ENCODE measurements around the gene PCED1A.

PCED1A gene

DNA sequence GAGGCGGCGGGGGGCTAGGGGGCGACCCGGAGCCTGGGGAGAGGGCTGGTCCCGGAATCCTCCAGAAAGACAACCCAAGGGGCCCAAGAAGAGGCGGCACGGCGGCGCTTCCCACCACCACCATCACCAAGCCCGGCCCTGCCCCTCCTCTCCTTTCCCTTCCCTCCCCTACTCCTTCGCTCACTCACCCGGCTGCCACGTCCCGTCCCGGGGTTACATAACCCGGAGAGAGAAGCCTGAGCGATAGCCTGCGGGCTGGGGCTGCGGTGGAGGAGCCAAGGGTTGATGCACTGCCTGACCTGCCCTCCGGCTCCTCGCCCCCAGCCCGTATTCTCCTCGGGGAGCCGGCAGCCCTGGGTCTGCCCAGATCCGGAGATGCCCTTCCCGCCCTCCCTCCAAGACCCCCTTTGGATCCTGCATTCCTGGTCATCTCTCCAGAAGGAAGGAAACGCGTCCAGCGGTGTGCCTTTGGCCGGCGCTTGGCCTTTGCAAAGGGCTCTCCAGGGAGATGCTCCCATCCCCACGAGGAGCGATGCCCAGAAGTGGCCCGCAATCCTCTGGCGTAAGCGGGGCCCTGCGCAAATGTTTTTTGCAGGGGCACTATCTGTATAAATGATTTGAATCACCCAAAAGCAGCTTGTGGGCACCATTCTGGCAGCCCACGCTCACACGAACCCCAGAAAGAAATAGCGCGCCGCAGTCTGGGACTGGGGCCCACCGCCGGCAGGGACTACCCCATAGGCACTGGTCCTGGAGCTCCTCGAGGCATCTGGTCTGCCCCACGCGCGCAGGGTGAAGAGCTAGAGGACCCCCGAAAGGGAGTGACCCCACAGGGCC is 35.4 kb downstream of the PCED1A start:
- DNase-seq (ENCODE audit: low spot score): peak; percentile 64

DNA sequence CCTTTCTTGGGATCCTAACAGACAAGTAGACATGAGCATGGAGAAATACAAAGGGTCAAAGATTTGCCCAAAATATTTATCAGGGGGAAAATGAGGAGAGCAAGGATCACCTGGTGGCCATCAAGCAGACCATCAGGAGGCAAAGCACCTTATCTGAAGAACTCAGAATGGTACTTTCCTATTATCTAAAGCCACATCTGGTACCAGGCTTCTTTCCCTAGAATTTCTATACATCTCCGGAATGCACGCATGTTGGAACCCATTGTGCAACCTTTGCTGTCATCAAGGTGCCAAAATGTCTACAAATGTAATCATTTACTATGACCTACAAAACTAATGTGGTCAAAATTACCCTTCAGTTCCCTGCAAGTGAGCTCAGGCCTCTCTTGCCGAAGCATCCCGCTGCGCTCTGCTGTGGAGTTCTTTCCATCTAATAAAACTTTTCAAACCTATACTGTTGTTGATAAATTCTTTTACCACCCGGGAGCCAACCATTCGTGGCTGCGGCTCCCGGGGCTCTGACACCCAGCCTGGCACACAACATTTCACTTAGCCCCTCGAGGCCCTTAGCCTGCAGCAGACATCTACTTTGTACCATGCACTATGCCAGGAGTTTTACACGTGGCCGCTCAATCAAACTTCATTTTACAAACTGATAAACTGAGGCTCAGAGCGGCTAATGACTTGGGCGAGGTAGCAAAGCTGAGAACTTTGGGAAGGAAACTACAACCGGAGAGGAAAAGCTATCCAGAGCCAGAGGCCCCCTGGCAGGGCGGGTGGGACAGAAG is 36.2 kb downstream of the PCED1A start:
- DNase-seq (ENCODE audit: low spot score): no peak

DNA sequence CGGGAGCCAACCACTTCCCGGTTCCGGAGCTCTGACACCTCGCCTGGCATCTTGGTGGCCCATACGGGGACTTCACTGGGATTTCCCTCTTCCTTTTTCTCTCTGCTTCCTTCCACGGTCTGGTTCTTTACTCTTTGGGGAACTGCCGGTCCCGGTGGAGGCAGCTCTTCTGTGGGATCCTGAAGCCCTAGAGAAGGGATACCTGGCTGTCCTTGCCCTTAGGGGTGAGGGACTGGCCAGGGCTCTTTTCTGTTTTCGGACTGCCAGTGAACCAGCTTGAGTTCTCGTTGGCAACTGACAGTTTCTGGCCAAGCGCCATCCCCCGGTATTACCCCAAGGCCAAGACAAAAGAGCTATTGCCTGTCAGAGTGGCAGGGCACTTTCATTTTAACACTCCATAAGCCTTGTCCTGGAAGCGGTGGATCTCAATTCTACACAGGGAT is 39.1 kb downstream of the PCED1A start:
- DNase-seq (ENCODE audit: low spot score): no peak

DNA sequence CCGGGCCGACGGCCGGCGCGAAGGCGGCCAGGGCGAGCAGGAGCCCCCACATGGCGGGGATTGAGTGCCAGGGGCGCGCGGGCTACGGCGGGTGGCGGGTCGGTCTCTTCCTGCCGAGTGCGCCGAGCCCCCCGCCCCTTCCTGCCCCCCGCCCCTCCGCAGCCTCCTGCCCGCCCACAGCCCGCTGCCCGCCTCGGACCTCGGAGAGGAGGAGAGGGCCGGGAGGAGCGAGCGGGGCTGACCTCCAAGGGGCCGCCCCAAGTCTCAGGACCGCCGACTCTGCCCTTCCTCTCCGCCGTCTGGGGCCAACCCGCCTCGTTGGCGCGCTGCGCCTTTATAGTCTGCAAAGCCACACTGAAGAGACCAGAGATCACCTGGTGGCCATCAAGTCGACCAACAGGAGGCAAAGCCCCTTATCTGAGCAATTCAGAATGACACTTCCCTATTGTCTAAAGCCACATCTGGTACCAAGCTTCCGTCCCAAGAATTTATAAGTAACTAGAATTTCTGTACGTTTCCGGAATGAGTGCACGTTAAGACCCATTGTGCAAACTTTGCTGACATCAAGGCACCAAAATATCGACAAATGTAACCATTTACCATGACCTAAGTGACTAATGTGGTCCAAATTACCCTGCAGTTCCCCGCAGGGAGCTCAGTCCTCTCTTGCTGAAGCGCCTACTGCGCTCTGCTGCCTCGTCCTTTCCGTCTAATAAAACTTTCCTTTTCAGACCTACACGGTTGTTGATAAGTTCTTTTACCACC is 39.8 kb downstream of the PCED1A start, which contains the start of gene CPXM1:
CPXM1 (minus strand) TSS at position 107 of the 765 bp plus-strand sequence; CDS start at position 52, 55 bp downstream.
- no peak for DNase-seq (ENCODE audit: low spot score)

DNA sequence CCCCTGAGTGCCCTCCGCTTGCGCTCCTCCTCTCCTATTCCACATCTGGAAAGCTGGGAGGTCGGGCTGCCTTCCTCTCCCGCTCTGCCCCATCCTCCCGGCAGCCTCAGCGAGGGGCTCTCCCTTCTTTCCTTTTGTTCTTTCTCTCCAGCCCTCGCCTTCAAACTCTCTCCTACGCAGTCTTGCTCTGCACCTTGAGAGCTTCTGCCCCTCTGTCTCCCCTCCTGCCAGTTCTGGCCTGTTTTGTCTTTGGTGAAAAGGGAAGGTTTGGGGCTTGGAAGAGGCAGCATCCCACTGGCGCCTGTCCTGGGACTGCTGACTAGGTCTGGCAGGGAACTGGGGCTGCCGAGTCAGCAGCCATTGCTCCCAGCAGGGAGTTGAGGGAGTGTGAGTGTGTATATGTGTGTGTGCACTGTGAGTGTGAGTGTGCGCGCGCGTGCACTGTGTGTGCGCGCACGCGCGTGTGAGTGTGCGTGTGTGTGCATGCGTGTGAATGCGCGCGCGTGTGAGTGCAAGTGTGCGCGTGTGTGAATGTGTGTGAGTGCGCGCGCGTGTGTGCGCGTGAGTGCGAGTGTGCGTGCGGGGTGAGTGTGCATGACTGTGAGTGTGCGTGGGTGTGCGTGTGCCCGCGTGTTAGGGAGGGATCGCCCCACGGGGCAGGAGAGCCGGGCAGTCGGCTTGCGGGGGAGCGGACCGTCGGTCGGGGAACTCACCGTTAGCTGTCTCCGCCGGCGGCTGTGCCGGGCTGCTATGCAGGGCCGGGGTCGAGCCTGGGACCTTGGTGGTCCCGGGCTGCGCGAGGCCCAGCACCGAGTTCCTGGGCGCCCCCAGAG is 40.6 kb downstream of the PCED1A start:
- peak; percentile 69 for DNase-seq (ENCODE audit: low spot score)

DNA sequence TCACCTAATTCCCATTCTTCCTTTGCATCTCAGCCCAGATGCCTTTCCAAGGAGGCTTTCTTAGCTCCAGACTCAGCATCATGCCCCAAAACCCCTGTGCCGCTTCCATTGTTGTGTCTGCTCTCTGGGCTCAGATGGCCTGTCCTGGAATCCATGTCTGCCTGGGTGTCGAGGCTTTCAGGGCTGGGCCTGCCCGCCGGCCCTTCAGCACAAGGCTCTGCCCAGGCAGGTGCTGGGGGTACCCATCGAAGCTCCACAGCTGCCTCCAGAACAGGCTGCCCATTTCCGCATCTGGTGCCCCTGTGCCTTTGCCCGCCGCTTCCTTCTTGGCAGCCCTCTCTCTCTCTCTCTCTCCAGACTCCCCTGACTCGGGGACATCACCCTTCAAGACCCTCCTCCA is 41.2 kb downstream of the PCED1A start:
- DNase-seq (ENCODE audit: low spot score): no peak

DNA sequence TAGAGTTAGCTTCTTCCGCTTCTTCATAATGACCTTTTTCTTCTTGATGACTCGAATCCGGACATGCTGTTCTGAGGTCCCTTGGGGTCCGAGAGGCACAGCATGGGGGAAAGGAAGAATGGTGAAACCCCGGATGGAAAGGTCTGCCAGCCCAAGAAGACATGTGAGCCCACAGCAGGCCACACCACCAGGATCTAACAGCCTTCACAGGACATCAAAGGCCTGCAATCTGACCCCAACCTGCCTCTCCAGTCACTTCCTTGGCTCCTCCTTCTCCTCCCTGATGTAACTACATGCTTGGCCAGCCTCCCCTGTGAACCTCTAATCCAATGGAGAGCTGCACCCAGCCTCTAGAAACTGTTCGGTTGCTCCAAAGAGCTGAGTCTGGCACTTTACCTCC is 41.6 kb downstream of the PCED1A start:
- DNase-seq (ENCODE audit: low spot score): no peak

DNA sequence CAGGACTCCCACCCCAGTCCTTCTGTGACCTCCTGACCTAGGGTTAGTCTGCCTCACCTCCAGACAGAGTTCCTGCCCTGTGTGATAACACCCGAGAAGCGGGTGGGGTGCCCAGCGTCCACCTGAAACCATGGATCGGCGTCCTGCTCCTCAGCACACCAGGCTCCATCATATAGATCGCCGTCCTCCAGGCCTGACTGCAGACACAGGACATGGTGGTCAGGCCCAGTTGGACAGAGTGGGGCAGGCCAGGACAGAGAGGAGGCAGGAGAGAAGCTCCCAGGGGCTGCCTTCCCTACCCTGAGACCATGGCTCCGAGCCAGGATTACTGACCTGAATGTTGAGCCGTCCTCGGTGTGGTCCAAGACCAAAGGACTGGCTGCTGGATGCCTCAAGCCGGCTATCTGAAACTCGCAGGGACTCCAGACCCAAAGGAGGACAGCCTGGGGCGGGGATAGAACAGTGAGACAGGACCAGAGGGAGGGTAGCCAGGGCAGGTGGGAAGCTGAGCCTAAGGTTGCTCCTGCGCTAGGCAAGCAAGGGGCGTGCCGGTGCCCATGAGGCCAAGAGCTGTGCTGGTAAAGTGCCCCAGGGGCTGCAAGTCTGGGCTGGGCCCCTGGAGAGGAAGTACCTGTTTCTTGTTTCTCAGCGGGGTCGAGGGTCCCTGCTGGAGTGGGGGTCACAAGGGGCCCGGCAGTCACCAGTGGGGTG is 42.2 kb downstream of the PCED1A start:
- DNase-seq (ENCODE audit: low spot score): no peak

DNA sequence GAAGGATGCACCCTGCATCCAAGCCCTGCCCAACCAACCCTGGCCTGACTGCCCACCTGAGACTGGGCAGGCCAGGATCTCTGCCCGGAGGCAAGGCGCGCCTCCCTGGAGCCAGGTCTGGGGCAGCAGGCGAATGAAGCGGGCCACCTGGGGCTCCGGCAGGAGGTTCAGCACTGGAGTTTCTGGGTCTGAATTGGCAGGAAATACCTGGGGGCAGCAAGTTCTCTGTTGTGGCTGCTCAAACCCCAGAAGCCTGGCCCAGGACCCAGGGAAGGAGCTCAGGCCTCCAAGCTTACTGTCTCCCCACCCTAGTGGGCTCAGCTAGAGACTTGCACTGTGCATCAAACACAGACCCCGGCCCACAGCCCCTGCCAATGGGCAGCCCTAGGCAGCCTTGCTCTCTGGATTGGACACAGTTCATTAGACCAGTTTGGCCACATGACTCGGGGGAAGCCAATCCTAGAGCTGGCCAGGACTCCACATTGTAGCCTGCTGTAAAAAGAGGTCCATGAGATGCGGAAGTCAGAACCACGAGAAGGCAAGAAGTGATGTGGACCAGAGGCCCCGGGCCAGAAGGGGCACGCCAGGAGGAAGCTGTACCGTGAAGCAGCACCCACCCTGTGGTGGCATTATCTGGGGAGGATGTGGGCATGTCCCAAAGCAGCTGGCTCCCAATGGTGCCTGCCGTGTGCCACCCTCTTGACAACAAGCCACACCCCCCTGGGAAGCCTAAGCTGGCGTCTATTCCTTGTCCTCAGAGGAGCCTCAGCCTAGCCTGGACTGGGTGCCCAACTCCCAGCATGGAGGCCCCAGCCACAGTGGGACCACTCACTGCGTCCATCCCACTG is 43.1 kb downstream of the PCED1A start:
- DNase-seq (ENCODE audit: low spot score): no peak

DNA sequence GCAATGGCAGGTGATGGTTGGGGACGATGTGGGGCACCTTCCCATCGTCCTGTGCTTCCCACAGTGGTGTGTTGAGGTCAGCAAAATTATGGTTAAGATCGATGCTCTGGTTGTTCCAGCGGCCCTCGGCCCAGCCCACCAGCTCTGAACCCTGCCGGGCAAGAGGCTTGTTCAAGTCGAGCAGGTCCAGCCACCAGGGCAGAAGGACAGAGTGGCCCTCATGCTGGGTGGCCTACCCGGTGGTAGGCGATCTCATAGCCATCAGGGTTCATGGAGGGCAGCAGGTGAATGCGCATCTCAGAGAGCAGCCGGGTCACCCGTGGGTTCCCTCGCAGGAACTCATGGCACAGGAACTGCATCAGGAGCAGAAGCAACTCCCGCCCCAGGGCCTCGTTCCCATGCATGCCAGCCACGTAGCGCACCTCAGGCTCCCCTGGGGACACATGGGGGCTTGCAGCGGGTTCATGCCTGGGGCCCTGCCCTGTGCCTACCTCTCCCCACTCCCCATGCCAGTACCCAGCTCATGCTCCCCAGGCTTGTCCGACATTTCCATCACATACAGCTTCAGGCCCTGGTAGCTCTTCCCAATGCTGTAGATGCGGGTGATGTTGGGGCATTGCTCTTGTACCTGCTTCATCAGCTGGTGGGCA is 44.3 kb downstream of the PCED1A start:
- no peak for DNase-seq (ENCODE audit: low spot score)

DNA sequence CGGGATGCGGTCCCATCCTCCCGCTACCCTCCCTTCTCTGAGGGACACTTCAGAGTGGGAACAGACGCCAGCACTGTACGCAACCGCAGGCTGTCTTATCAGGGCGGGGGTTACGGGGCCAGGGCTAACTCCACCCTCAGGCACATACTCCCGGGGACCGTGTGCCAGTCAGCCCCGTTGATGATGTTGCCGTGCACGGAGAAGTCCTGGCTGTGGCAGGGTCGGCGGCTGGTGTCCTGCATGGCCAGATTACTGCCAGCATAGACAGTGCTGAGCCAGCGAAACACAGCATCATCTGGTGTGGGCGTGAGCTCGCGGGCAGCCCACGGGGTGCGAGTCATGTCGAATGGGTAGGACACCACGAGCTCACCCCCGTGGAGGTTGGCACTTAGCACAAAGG is 45.0 kb downstream of the PCED1A start:
- no peak for DNase-seq (ENCODE audit: low spot score)

DNA sequence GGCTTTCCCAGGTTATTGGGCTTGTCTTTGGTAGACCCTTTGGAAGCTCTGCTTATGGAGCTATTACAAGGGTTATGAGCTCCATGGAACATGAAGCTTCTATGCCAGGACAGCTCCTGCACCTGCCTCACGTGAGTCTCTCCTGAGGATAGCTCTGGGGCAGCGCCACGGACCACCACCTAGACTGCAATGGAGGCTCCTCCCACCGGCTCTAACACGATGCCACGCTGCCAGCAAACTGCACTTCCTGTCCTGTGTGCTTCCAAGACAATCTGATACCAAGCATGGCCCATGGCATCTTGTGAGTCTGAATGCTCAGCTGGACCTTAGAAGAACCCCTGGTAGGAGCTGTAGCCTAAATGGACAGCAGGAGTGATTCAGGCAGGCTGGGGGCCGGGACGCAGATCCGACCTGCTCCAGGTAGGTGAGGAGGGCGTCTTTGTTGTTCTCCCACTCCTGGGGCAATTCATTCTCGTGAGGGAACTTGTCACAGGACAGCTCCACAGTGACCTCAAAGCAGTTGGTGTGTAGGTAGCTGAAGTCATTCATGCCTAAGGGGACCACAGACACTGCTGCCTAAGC is 45.5 kb downstream of the PCED1A start:
- no peak for DNase-seq (ENCODE audit: low spot score)

DNA sequence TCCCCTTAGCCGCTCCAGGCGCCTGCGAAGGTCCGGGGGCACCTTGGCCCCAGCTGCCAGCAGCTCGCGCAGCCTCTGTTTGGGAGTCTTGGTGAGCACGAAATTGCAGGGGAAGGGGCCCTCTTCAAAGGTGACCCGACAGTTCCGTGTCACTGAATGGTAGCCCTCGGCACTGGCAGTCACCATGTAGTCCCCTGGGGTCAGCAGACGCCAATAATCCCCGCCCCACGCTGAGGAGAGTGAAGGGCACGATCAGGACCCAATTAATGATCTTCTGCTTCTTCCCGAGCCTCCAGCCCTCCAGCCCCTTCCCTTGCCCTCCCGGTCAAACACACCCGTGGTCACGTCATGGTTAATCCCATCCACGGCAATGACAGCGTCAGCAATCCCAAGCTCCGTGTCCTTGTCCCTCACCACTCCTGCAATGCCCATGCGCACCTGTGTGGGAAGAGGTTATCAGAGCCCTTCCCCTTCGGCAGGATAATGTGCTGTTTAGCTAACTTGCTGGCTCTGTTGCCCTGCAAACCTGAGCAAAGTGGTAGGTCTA is 46.2 kb downstream of the PCED1A start:
- no peak for DNase-seq (ENCODE audit: low spot score)

DNA sequence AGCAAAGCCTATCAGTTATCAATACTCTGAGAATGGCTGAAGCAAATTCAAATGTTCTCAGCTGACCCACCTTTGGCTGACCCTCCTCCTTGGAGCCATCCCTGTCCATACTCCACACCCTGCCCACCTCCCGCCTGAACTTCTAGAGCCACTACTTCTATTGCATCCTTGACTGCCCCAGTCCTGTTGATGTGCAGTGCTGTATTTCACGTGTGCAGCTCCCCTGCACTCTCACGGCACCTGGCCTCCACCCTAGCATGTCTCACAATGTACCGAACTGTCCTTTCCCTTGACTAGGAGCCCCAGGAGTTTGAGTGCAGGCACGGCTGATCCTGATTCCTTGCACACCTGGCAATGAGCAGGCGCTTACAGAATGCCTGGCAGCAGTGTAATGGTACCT is 47.0 kb downstream of the PCED1A start:
- no peak for DNase-seq (ENCODE audit: low spot score)
